HL-60 (cell line): ENCODE data around the gene PALLD.

Source experiments
- DNase-seq, 2 experiments: peaks; one replicate each; pipeline ENCODE4 v3.0.0-alpha.2; 2010 to 2020; ENCODE audit warnings: low read depth in 1 of 2, low spot score in 1 of 2
- H3K27ac ChIP-seq: fragments of 250-450 bp; sonication (Bioruptor Pico); replicated peaks from 2 replicates; pipeline ENCODE4 v1.5.1; 2020; ENCODE audit warnings: mild to moderate bottlenecking, moderate library complexity
- H3K27me3 ChIP-seq: fragments of 250-450 bp; sonication (Bioruptor Pico); 2 replicates; pipeline ENCODE4 v1.5.1; 2021; ENCODE audit warnings: mild to moderate bottlenecking, moderate library complexity; ENCODE audit not compliant: insufficient read depth, poor library complexity, severe bottlenecking
- H3K4me3 ChIP-seq: replicated peaks from 2 replicates; pipeline ENCODE4 v1.5.1; 2011; ENCODE audit warnings: mild to moderate bottlenecking, control low read depth, low read length; ENCODE audit not compliant: insufficient read depth
- GABPA ChIP-seq: IDR thresholded peaks from 2 replicates; pipeline ENCODE4 v1.6.1; 2012; ENCODE audit warnings: low read depth
- POLR2AphosphoS5 ChIP-seq: IDR thresholded peaks from 2 replicates; pipeline ENCODE4 v1.6.1; 2012; ENCODE audit warnings: low read depth
- SPI1 ChIP-seq: IDR thresholded peaks from 2 replicates; pipeline ENCODE4 v1.6.1; 2012; ENCODE audit warnings: low read depth, mild to moderate bottlenecking, borderline replicate concordance
- TF ChIP-seq, protein P1 (sequence below): IDR thresholded peaks from one replicate; pipeline ENCODE4 v1.5.1; 2011; ENCODE audit warnings: low read length, control low read depth, inconsistent platforms; ENCODE audit not compliant: insufficient read depth
- TF ChIP-seq, protein P2 (sequence below): IDR thresholded peaks from 2 replicates; pipeline ENCODE4 v1.6.1; 2012; ENCODE audit warnings: low read depth; ENCODE audit not compliant: insufficient replicate concordance

The PALLD gene

DNA sequence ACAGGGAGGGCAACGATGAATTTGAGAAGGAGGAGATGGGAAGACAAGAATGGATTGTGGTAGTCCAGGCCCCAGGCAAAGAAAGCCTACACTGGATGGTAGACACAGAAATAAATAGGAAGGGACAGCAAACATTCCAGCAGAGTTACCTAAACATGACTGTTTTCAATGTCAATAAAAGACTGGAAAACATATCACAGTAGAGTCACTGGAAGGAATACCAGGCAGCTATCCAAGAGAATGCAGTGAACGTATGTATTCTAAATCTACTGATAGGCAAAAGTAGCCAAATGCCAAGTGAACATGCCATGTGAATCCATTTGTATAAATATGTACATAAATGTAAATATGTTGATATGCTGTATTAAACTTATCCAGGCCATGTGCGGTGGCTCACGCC is 183.0 kb downstream of the PALLD start:
- no peak overlapping the region for H3K27ac ChIP-seq
- no peaks in the 10 kb centered on the region for H3K27me3 ChIP-seq
- H3K4me3 ChIP-seq, result no peak overlapping the region
- DNase-seq, result no peak
- TF ChIP-seq, protein P1, sequence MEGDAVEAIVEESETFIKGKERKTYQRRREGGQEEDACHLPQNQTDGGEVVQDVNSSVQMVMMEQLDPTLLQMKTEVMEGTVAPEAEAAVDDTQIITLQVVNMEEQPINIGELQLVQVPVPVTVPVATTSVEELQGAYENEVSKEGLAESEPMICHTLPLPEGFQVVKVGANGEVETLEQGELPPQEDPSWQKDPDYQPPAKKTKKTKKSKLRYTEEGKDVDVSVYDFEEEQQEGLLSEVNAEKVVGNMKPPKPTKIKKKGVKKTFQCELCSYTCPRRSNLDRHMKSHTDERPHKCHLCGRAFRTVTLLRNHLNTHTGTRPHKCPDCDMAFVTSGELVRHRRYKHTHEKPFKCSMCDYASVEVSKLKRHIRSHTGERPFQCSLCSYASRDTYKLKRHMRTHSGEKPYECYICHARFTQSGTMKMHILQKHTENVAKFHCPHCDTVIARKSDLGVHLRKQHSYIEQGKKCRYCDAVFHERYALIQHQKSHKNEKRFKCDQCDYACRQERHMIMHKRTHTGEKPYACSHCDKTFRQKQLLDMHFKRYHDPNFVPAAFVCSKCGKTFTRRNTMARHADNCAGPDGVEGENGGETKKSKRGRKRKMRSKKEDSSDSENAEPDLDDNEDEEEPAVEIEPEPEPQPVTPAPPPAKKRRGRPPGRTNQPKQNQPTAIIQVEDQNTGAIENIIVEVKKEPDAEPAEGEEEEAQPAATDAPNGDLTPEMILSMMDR, result no peak
- TF ChIP-seq POLR2AphosphoS5 (no peak), SPI1 (no peak), GABPA (no peak)
- TF ChIP-seq, protein P2, sequence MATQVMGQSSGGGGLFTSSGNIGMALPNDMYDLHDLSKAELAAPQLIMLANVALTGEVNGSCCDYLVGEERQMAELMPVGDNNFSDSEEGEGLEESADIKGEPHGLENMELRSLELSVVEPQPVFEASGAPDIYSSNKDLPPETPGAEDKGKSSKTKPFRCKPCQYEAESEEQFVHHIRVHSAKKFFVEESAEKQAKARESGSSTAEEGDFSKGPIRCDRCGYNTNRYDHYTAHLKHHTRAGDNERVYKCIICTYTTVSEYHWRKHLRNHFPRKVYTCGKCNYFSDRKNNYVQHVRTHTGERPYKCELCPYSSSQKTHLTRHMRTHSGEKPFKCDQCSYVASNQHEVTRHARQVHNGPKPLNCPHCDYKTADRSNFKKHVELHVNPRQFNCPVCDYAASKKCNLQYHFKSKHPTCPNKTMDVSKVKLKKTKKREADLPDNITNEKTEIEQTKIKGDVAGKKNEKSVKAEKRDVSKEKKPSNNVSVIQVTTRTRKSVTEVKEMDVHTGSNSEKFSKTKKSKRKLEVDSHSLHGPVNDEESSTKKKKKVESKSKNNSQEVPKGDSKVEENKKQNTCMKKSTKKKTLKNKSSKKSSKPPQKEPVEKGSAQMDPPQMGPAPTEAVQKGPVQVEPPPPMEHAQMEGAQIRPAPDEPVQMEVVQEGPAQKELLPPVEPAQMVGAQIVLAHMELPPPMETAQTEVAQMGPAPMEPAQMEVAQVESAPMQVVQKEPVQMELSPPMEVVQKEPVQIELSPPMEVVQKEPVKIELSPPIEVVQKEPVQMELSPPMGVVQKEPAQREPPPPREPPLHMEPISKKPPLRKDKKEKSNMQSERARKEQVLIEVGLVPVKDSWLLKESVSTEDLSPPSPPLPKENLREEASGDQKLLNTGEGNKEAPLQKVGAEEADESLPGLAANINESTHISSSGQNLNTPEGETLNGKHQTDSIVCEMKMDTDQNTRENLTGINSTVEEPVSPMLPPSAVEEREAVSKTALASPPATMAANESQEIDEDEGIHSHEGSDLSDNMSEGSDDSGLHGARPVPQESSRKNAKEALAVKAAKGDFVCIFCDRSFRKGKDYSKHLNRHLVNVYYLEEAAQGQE, result no peak

DNA sequence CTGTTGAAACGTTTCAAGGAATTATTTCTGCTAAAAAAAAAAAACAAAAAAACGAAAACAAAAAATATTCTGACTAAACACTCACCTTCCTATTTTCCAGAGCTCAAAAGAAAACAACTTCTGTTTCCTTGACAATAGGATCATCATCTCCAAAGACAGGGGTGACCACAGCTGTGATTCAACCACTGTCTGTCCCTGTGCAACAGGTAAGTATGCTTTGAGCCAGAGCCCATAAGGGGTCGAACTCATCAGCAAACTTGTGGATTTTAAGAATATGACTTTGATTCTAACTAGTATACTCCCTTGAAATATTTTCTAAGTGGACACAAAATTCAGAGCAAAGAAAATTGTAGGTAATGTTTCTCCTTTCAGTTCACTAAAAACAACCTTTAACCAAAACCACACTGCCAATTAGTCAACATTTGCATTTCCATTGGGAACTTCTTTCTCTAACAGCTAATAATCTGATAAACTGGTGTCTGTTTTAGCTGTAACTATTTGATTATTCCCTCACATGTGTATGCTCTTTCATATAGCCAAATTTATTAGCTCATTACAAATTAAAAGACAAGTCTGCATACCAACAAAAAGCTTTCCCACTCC is 186.1 kb downstream of the PALLD start:
- no peak for DNase-seq
- TF ChIP-seq, protein P1, result no peak
- no peak for TF ChIP-seq POLR2AphosphoS5
- TF ChIP-seq SPI1, result no peak
- TF ChIP-seq, protein P2, result no peak
- TF ChIP-seq GABPA, result no peak
- H3K4me3 ChIP-seq, result no peak overlapping the region
- no peaks in the 10 kb centered on the region for H3K27me3 ChIP-seq
- H3K27ac ChIP-seq, result no peak overlapping the region

DNA sequence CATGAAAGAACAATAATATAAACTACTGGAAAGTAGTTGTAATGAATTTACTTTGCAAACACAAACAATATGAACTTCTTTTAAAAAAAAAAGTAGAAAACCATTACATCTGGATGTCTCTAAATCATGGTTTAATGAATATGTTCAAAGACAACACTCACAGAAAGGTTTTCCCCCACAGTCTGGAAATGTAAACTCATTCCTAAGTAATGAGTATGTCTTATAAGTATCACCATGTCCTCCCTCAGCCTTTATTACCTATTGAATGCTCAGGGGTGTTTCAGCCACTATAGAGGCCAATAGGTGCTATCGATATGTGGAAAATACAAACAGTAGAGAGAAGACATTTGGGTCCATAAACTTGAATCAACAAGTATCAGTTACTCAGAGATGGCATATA is 186.7 kb downstream of the PALLD start:
- H3K4me3 ChIP-seq, result no peak overlapping the region
- no peaks in the 10 kb centered on the region for H3K27me3 ChIP-seq
- no peak overlapping the region for H3K27ac ChIP-seq
- no peak for DNase-seq
- TF ChIP-seq, protein P2, result no peak
- no peak for TF ChIP-seq GABPA
- TF ChIP-seq SPI1, result no peak
- TF ChIP-seq, protein P1, result no peak
- TF ChIP-seq POLR2AphosphoS5, result no peak
